GM12801 (cell line): ENCODE results near the gene PLA2G6.

Experiments
- CTCF ChIP-seq: IDR thresholded peaks from one replicate; pipeline ENCODE4 v1.5.1; 2011; ENCODE audit warnings: control low read depth; ENCODE audit not compliant: insufficient read length; ENCODE audit errors: extremely low read depth

The PLA2G6 gene

GRCh38 chr22:38108561-38109319 lies 72.9 kb downstream of the PLA2G6 start:
- TF ChIP-seq CTCF = no peak

DNA sequence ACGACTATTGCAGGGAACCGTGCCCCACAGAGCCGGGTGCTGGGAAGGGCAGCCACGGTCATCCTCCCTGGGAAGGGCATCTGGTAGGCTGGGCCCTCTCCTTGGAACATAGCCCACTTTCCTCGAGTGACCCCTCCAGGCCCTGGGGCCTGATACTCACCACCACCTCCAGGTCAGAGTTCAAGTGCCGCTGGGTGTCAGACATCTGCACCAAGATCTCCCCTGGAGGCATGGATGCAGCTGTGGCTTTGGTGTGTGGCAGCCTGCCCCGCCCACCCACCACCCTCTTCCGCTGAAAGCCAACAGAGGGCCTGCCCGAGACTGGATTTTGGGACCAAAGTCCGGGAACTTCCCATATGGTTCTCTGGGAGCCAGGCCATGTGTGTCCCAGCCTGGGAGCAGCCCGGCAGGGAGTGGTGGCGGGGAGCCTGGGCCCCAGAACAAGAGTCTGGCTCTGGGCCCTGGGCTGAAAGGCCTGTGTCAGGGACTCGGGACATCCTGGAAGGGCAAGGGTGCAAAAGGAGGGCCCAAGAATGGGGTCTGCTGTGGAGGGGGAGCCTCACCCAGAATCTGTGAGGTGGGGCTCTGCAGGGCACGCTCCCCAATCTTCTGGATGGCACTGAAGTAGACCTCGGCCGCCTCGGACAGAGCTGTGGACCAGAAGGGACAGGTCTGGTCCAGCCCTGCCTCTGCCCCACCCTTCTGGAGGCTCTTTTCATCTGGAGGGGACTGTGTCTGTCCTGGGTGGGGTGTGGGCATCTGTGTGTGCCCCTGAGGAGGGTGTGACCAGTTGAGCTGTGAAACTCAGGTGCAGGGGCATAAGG lies 73.7 kb downstream of the PLA2G6 start:
- no peak for TF ChIP-seq CTCF

GRCh38 chr22:38106814-38107578 lies 74.6 kb downstream of the PLA2G6 start:
- no peak for TF ChIP-seq CTCF

DNA sequence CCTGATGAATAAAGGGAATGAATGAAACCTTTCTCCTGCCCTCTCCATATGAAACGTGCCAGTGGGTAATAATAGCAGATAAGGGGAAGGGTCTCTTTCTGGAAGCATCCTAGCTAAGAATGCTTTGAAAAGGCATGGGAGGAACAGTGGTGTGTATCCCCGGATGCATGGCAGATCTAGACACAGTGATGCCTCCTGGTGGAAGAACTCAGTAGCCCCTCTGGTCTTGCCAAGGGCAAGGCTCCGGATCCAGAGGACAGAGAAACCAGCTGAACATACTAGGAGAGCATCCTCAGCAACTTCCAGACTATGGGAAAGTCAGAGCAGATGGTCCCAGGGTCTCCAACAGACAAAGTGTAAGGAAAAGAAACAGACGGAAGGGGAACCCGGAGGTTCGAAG lies 77.5 kb downstream of the PLA2G6 start:
- TF ChIP-seq CTCF = no peak

DNA sequence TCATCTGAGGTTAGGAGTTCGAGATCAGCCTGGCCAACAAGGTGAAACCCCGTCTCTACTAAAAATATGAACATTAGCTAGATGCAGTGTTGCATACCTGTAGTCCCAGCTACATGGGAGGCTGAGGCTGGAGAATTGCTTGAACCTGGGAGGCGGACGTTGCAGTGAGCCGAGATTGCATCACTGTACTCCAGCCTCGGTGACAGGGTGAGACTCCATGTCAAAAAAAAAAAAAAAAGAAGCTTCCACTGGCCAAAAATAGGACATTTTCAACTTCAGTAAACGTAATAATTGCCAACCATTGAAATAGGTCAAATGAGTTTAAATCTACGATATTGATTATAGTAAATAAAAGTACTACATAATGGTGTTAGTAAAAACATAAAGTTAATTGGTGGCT lies 78.0 kb downstream of the PLA2G6 start:
- TF ChIP-seq CTCF = no peak

GRCh38 chr22:38098410-38099249 lies 83.0 kb downstream of the PLA2G6 start:
- TF ChIP-seq CTCF = no peak
